ENCODE results near the gene LYST. TPM values are rescaled to one million over a fixed set of nuclear protein-coding genes. Genes with fewer than 3 reads are reported as not detected.

LYST gene
- polyA plus RNA-seq, 1 of the 3 experiments (the other 2 are of a cell fraction), result 3.9 TPM

DNA sequence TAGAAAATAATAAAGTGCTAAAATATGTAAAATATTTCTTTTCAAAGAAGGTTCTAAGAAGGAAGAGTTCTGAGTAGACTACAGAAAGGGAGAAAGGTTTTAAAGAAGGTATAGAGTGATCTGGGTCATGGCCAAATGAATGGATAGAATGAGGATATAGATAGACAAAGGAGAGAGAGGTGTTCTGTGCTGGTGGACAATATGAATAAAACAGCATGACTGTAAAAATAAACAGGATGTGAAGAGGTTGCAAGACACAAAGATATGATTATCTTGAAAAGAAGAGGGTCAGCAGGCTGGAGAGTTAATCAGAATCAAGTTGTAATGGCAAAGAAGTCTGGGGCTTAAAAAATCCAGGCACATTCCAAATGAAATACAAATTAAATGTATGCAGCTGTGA lies 130.4 kb downstream of the LYST start:
- ChIA-PET POLR2A (no interaction called here), CTCF (no interaction called here)
- DNase-seq, result no peak
- H3K4me3 ChIP-seq (ENCODE audit: low read depth in 2 of 2, low read length in 1 of 2), result no peak overlapping the region
- H4K20me1 ChIP-seq (ENCODE audit: insufficient read depth), result no peaks in the 10 kb centered on the region
- H2AFZ ChIP-seq (ENCODE audit: low read depth), result no peak overlapping the region
- H3K27ac ChIP-seq (ENCODE audit: low read depth in 2 of 2, low read length in 1 of 2), result no peak overlapping the region
- no peaks in the 10 kb centered on the region for H3K27me3 ChIP-seq (ENCODE audit: insufficient read depth)
- H3K9me2 ChIP-seq, result no peaks in the 10 kb centered on the region
- H3K4me2 ChIP-seq, result no peak overlapping the region
- no peaks in the 10 kb centered on the region for H3K79me2 ChIP-seq (ENCODE audit: insufficient read depth)
- H3K4me1 ChIP-seq (ENCODE audit: control insufficient read depth in 1 of 2, insufficient read depth in 2 of 2, low read depth in 1 of 2, low read length in 1 of 2), result peaks cover 9 to 24% of the 10 kb centered on the region in 2 experiments; a peak in 2 of 4 replicates
- H3K9ac ChIP-seq, result no peak overlapping the region
- no peaks in the 10 kb centered on the region for H3K9me3 ChIP-seq
- H3K36me3 ChIP-seq (replicated peaks in 1 of 2; ENCODE audit: control insufficient read depth in 1 of 2, insufficient read depth in 2 of 2, low read length in 1 of 2), result peaks cover 6 to 17% of the 10 kb centered on the region in 2 experiments
- TF ChIP-seq, protein P1, sequence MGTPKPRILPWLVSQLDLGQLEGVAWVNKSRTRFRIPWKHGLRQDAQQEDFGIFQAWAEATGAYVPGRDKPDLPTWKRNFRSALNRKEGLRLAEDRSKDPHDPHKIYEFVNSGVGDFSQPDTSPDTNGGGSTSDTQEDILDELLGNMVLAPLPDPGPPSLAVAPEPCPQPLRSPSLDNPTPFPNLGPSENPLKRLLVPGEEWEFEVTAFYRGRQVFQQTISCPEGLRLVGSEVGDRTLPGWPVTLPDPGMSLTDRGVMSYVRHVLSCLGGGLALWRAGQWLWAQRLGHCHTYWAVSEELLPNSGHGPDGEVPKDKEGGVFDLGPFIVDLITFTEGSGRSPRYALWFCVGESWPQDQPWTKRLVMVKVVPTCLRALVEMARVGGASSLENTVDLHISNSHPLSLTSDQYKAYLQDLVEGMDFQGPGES (IDR thresholded peaks at IDR 0.05; ENCODE audit: low read depth, low read length), result no peak
- no peak for TF ChIP-seq FOXJ3 (CRISPR knock-in tag; IDR thresholded peaks at IDR 0.05)
- TF ChIP-seq RFX5 (IDR thresholded peaks at IDR 0.05; ENCODE audit: low read length), result no peak
- no peak for TF ChIP-seq GATA2 (CRISPR knock-in tag; IDR thresholded peaks at IDR 0.05)
- TF ChIP-seq POLR2AphosphoS5 (IDR thresholded peaks at IDR 0.05; ENCODE audit: low read depth, low read length), result no peak
- no peak for TF ChIP-seq SMC3 (IDR thresholded peaks at IDR 0.05; ENCODE audit: low read depth, low read length)
- H3F3A ChIP-seq (replicated peaks; ENCODE audit: insufficient read depth), result peaks cover 13% of the 10 kb centered on the region

DNA sequence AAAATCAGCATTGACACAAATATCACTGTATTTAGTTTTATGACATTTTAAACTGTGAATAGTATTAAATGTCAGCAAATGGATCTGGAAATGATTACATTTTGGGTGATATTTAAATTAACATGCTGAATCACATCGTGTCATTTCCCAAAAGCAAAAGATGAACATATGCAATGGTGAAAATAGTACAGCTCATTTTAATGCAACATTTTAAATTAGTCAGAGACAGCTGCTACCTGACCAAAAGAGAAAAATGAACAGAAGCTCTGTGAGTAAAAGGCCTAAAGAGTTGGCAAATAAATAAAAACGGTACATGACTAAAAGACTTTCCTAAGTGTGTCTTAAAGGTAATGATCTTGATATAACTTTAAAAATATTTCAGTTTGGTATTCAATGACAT lies 131.1 kb downstream of the LYST start:
- H3K9me2 ChIP-seq, result no peaks in the 10 kb centered on the region
- H3K27ac ChIP-seq (ENCODE audit: low read depth in 2 of 2, low read length in 1 of 2), result no peak overlapping the region
- peaks cover 7% of the 10 kb centered on the region for H3F3A ChIP-seq (replicated peaks; ENCODE audit: insufficient read depth)
- H3K27me3 ChIP-seq (ENCODE audit: insufficient read depth), result no peaks in the 10 kb centered on the region
- H3K4me1 ChIP-seq (ENCODE audit: control insufficient read depth in 1 of 2, insufficient read depth in 2 of 2, low read depth in 1 of 2, low read length in 1 of 2), result peaks cover 7 to 20% of the 10 kb centered on the region in 2 experiments; a peak in 2 of 4 replicates
- H2AFZ ChIP-seq (ENCODE audit: low read depth), result no peak overlapping the region
- no peaks in the 10 kb centered on the region for H3K9me3 ChIP-seq
- TF ChIP-seq RAD21 (IDR thresholded peaks at IDR 0.05; ENCODE audit: low read length), result no peak
- no peak for TF ChIP-seq RCOR1 (IDR thresholded peaks at IDR 0.05; ENCODE audit: low read length)
- TF ChIP-seq MEF2A (IDR thresholded peaks at IDR 0.05; ENCODE audit: borderline replicate concordance, low read depth), result no peak
- TF ChIP-seq, protein P2, sequence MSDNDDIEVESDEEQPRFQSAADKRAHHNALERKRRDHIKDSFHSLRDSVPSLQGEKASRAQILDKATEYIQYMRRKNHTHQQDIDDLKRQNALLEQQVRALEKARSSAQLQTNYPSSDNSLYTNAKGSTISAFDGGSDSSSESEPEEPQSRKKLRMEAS (IDR thresholded peaks at IDR 0.05; ENCODE audit: low read depth), result no peak
- TF ChIP-seq, protein P3, sequence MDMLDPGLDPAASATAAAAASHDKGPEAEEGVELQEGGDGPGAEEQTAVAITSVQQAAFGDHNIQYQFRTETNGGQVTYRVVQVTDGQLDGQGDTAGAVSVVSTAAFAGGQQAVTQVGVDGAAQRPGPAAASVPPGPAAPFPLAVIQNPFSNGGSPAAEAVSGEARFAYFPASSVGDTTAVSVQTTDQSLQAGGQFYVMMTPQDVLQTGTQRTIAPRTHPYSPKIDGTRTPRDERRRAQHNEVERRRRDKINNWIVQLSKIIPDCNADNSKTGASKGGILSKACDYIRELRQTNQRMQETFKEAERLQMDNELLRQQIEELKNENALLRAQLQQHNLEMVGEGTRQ (IDR thresholded peaks at IDR 0.05; ENCODE audit: borderline replicate concordance, low read depth, low read length), result no peak
- no peak for TF ChIP-seq YY1 (IDR thresholded peaks at IDR 0.05; ENCODE audit: low read depth)
- TF ChIP-seq, protein P4, sequence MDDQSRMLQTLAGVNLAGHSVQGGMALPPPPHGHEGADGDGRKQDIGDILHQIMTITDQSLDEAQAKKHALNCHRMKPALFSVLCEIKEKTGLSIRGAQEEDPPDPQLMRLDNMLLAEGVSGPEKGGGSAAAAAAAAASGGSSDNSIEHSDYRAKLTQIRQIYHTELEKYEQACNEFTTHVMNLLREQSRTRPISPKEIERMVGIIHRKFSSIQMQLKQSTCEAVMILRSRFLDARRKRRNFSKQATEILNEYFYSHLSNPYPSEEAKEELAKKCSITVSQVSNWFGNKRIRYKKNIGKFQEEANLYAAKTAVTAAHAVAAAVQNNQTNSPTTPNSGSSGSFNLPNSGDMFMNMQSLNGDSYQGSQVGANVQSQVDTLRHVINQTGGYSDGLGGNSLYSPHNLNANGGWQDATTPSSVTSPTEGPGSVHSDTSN (IDR thresholded peaks at IDR 0.05), result no peak
- TF ChIP-seq RXRA (IDR thresholded peaks at IDR 0.05; ENCODE audit: borderline replicate concordance, low read depth), result no peak
- TF ChIP-seq FOSL2 (IDR thresholded peaks at IDR 0.05; ENCODE audit: borderline replicate concordance, low read depth), result no peak
- TF ChIP-seq SIN3A (IDR thresholded peaks at IDR 0.05; ENCODE audit: borderline replicate concordance, low read depth, low read length), result no peak
- DNase-seq, result no peak
- H4K20me1 ChIP-seq (ENCODE audit: insufficient read depth), result no peaks in the 10 kb centered on the region
- 58% methylated on average over 2 of the region's 2 CpGs for WGBS (ENCODE audit: low lambda C conversion rate)
- H3K79me2 ChIP-seq (ENCODE audit: insufficient read depth), result no peaks in the 10 kb centered on the region
- ChIA-PET CTCF (no interaction called here), POLR2A (no interaction called here)
- peaks cover 6 to 21% of the 10 kb centered on the region in 2 experiments for H3K36me3 ChIP-seq (replicated peaks in 1 of 2; ENCODE audit: control insufficient read depth in 1 of 2, insufficient read depth in 2 of 2, low read length in 1 of 2)
- no peak overlapping the region for H3K4me3 ChIP-seq (ENCODE audit: low read depth in 2 of 2, low read length in 1 of 2)
- H3K9ac ChIP-seq, result no peak overlapping the region
- H3K4me2 ChIP-seq, result no peak overlapping the region
